Measurements from ENCODE around the gene LCN2.
"Not testable (repeated sequence)": the region's sequence is repeated elsewhere in the genome, so short reads cannot be mapped to it uniquely, and the experiment has no call there.

DNA sequence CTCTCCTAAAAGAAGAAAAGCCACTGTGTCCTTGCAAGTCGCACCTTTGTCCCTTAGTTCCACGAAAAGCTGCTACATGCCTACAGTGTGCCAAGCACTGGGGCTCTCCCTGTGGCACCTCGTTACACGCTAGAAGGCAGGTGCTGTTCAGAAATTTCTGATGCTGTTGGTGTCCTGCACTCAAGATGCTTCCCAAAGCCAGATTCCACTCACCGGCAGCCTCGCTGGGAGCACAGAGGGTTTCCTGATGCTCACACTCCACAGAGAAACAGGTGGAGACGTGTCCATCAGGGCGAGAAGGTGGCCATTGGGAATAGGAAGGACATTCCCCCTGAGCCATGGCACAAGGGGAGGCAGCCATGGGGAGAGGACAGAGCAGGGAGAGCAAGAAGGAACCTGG lies 17.9 kb upstream of the LCN2 start:
- TF ChIP-seq, protein P1, sequence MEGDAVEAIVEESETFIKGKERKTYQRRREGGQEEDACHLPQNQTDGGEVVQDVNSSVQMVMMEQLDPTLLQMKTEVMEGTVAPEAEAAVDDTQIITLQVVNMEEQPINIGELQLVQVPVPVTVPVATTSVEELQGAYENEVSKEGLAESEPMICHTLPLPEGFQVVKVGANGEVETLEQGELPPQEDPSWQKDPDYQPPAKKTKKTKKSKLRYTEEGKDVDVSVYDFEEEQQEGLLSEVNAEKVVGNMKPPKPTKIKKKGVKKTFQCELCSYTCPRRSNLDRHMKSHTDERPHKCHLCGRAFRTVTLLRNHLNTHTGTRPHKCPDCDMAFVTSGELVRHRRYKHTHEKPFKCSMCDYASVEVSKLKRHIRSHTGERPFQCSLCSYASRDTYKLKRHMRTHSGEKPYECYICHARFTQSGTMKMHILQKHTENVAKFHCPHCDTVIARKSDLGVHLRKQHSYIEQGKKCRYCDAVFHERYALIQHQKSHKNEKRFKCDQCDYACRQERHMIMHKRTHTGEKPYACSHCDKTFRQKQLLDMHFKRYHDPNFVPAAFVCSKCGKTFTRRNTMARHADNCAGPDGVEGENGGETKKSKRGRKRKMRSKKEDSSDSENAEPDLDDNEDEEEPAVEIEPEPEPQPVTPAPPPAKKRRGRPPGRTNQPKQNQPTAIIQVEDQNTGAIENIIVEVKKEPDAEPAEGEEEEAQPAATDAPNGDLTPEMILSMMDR (IDR thresholded peaks at IDR 0.05) = not testable (repeated sequence)
- not testable (repeated sequence) for TF ChIP-seq POLR2A (IDR thresholded peaks at IDR 0.05)
